ENCODE measurements around the gene KLHL26. TPM values are rescaled to one million over a fixed set of nuclear protein-coding genes. Genes with fewer than 3 reads are reported as not detected.
A peak's percentile ranks its signal among the peaks of the same experiment; 100 is the strongest.

Gene KLHL26
- polyA plus RNA-seq, 2 of the 4 experiments (the other 2 are of a cell fraction): 1.1 to 2.0 TPM

DNA sequence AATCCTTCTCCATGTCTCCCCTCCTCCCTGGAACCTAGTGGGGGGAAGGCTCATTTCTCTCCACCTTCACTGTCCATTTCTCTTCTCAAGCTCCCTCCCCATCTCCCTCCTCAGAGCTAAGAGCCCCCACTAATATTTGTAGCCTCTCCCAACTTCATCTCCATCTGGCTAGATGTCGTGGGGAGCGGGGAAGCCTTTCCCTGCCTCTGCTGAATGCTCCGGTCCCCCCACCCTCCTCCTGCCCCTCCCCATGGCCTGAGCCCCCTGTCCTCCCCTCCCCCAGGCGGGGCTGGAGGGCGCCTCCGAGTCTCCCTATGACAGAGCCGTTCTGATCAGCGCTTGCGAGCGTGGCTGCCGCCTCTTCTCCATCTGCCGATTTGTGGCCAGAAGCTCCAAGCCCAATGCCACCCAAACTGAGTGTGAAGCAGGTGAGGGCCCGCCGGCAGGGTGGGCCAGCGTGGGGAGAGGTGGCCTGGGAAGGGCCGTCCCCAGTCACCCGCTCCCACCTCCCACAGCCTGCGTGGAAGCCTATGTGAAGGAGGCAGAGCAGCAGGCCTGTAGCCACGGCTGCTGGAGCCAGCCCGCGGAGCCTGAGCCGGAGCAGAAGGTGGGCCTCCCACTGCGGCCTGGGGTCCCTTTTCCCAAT is 23.1 kb upstream of the KLHL26 start:
- POLR2A ChIA-PET: no interaction called here
- Histone ChIP-seq H3K9me3 (no peaks in the 10 kb centered on the region), H3K4me2 (peak overlapping the region; percentile 90), H3K4me1 (peaks cover 14% of the 10 kb centered on the region; the same call in 2 of the 3 replicates), H3K4me3 (no peak overlapping the region), H3K27ac (no peak overlapping the region)
- ATAC-seq: no peak
- TF ChIP-seq CBX8 (IDR thresholded peaks at IDR 0.05) (no peak), HOXB5 (CRISPR knock-in tag; IDR thresholded peaks at IDR 0.05) (no peak)
- TF ChIP-seq, protein P1, sequence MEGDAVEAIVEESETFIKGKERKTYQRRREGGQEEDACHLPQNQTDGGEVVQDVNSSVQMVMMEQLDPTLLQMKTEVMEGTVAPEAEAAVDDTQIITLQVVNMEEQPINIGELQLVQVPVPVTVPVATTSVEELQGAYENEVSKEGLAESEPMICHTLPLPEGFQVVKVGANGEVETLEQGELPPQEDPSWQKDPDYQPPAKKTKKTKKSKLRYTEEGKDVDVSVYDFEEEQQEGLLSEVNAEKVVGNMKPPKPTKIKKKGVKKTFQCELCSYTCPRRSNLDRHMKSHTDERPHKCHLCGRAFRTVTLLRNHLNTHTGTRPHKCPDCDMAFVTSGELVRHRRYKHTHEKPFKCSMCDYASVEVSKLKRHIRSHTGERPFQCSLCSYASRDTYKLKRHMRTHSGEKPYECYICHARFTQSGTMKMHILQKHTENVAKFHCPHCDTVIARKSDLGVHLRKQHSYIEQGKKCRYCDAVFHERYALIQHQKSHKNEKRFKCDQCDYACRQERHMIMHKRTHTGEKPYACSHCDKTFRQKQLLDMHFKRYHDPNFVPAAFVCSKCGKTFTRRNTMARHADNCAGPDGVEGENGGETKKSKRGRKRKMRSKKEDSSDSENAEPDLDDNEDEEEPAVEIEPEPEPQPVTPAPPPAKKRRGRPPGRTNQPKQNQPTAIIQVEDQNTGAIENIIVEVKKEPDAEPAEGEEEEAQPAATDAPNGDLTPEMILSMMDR (IDR thresholded peaks at IDR 0.05): no peak
- no peak for FAIRE-seq
- CTCF ChIA-PET: interaction anchor here (1.2 kb wide), 2 partner anchors 17 to 63 kb away, joined by 3 to 4 read pairs; no protein-coding TSS in a partner anchor
- DNase-seq (ENCODE audit: low read depth in 1 of 2, low spot score in 1 of 2): no peak
- 73% methylated on average over 7 of the region's 23 CpGs for WGBS (ENCODE audit: missing lambda C conversion rate)

DNA sequence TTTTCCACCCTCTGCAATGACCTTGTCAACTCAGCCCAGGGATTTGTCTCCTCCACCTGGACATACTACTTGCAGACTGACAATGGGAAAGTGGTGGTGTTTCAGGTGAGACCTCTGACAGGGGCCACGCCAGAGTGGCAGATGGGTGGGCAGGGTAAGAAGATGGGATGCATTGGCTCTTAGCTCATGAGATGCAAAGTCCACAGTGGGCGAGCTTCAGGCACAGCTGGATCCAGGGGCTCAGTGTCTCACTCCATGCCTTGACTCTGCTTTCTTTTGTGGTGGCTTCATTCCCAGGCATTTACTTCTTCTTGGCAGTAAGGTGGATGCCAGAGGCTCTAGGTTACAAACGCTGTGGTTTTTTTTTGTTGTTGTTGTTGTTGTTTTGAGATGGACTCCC is 20.8 kb upstream of the KLHL26 start:
- ATAC-seq (no peak), DNase-seq (ENCODE audit: low read depth in 1 of 2, low spot score in 1 of 2) (no peak), FAIRE-seq (no peak)
- ChIA-PET POLR2A (no interaction called here), CTCF (interaction anchor here (0.6 to 1.0 kb wide), 2 partner anchors 25 to 86 kb away, joined by 3 read pairs; no protein-coding TSS in a partner anchor)
- peaks cover 11% of the 10 kb centered on the region; the same call in 2 of the 3 replicates for H3K4me1 ChIP-seq
- WGBS (ENCODE audit: missing lambda C conversion rate): 60% methylated on average over 3 of the region's 3 CpGs
- no peak overlapping the region for H3K4me2 ChIP-seq
- H3K4me3 ChIP-seq: no peak overlapping the region
- H3K27ac ChIP-seq: no peak overlapping the region
- TF ChIP-seq, protein P2, sequence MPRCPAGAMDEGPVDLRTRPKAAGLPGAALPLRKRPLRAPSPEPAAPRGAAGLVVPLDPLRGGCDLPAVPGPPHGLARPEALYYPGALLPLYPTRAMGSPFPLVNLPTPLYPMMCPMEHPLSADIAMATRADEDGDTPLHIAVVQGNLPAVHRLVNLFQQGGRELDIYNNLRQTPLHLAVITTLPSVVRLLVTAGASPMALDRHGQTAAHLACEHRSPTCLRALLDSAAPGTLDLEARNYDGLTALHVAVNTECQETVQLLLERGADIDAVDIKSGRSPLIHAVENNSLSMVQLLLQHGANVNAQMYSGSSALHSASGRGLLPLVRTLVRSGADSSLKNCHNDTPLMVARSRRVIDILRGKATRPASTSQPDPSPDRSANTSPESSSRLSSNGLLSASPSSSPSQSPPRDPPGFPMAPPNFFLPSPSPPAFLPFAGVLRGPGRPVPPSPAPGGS (IDR thresholded peaks at IDR 0.05): no peak
- TF ChIP-seq TFCP2L1 (CRISPR knock-in tag; IDR thresholded peaks at IDR 0.05): no peak
- H3K9me3 ChIP-seq: no peaks in the 10 kb centered on the region

DNA sequence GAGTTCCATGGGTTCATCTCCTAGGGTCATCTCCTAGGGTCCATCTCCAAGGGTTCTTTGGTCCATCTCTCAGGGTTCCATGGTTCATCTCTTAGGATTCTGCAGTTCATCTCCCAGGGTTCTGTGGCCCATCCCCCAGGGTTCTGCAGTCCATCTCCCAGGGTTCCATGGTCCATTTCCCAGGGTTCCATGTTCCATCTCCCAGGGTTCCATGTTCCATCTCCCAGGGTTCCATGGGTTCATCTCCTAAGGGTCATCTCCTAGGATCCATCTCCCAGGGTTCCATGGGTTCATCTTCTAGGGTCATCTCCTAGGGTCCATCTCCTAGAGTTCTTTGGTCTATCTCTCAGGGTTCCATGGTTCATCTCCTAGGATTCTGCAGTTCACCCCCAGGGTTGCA is 19.3 kb upstream of the KLHL26 start:
- Histone ChIP-seq H3K27ac (no peak overlapping the region), H3K9me3 (no peaks in the 10 kb centered on the region), H3K4me3 (no peak overlapping the region), H3K4me2 (no peak overlapping the region), H3K4me1 (0 out of 3 replicates have a peak, but pooled peaks cover 3% of the 10 kb centered on the region)
- DNase-seq (ENCODE audit: low read depth in 1 of 2, low spot score in 1 of 2) (no peak), FAIRE-seq (no peak), ATAC-seq (no peak)
- TF ChIP-seq HEYL (CRISPR knock-in tag; IDR thresholded peaks at IDR 0.05): no peak
- no peak for TF ChIP-seq JUN (IDR thresholded peaks at IDR 0.05)
- TF ChIP-seq HOXA7 (CRISPR knock-in tag; IDR thresholded peaks at IDR 0.05): no peak
- TF ChIP-seq, protein P3, sequence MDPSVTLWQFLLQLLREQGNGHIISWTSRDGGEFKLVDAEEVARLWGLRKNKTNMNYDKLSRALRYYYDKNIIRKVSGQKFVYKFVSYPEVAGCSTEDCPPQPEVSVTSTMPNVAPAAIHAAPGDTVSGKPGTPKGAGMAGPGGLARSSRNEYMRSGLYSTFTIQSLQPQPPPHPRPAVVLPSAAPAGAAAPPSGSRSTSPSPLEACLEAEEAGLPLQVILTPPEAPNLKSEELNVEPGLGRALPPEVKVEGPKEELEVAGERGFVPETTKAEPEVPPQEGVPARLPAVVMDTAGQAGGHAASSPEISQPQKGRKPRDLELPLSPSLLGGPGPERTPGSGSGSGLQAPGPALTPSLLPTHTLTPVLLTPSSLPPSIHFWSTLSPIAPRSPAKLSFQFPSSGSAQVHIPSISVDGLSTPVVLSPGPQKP (IDR thresholded peaks at IDR 0.05; ENCODE audit: low read depth, low read length): no peak
- TF ChIP-seq JUNB (IDR thresholded peaks at IDR 0.05): no peak
- TF ChIP-seq ZSCAN20 (CRISPR knock-in tag; IDR thresholded peaks at IDR 0.05): no peak
- TF ChIP-seq, protein P1 (IDR thresholded peaks at IDR 0.05): no peak
- TF ChIP-seq HOXB5 (CRISPR knock-in tag; IDR thresholded peaks at IDR 0.05): no peak
- TF ChIP-seq FOSB (CRISPR knock-in tag; IDR thresholded peaks at IDR 0.05): no peak
- TF ChIP-seq, protein P4, sequence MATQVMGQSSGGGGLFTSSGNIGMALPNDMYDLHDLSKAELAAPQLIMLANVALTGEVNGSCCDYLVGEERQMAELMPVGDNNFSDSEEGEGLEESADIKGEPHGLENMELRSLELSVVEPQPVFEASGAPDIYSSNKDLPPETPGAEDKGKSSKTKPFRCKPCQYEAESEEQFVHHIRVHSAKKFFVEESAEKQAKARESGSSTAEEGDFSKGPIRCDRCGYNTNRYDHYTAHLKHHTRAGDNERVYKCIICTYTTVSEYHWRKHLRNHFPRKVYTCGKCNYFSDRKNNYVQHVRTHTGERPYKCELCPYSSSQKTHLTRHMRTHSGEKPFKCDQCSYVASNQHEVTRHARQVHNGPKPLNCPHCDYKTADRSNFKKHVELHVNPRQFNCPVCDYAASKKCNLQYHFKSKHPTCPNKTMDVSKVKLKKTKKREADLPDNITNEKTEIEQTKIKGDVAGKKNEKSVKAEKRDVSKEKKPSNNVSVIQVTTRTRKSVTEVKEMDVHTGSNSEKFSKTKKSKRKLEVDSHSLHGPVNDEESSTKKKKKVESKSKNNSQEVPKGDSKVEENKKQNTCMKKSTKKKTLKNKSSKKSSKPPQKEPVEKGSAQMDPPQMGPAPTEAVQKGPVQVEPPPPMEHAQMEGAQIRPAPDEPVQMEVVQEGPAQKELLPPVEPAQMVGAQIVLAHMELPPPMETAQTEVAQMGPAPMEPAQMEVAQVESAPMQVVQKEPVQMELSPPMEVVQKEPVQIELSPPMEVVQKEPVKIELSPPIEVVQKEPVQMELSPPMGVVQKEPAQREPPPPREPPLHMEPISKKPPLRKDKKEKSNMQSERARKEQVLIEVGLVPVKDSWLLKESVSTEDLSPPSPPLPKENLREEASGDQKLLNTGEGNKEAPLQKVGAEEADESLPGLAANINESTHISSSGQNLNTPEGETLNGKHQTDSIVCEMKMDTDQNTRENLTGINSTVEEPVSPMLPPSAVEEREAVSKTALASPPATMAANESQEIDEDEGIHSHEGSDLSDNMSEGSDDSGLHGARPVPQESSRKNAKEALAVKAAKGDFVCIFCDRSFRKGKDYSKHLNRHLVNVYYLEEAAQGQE (IDR thresholded peaks at IDR 0.05): no peak
- TF ChIP-seq RNF2 (IDR thresholded peaks at IDR 0.05; ENCODE audit: borderline replicate concordance, low read depth): no peak
- TF ChIP-seq, protein P5, sequence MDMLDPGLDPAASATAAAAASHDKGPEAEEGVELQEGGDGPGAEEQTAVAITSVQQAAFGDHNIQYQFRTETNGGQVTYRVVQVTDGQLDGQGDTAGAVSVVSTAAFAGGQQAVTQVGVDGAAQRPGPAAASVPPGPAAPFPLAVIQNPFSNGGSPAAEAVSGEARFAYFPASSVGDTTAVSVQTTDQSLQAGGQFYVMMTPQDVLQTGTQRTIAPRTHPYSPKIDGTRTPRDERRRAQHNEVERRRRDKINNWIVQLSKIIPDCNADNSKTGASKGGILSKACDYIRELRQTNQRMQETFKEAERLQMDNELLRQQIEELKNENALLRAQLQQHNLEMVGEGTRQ (IDR thresholded peaks at IDR 0.05): no peak
- no peak for TF ChIP-seq POLR2AphosphoS2 (conservative IDR thresholded peaks at IDR 0.05; ENCODE audit: low read length)
- no peak for TF ChIP-seq KDM5A (IDR thresholded peaks at IDR 0.05)
- CTCF ChIA-PET: no interaction called here
- POLR2A ChIA-PET: no interaction called here

All from A549 (cell line).